CD8-positive, alpha-beta memory T cell (primary cell): Measurements from ENCODE around the gene CD300H. TPM values are rescaled to one million over a fixed set of nuclear protein-coding genes. Genes with fewer than 3 reads are reported as not detected.
A peak's percentile ranks its signal among the peaks of the same experiment; 100 is the strongest.

Source experiments
- CTCF ChIA-PET: fragments of 350-600 bp; sonication (Branson Sonifier 250); formaldehyde crosslinking; loops from one replicate; lab custom pipeline; 2021; ENCODE audit warnings: antibody characterized with exemption; lab: Charles Lee
- POLR2A ChIA-PET: fragments of 350-600 bp; sonication (Branson Sonifier 250); formaldehyde crosslinking; loops from one replicate; lab custom pipeline; 2021; ENCODE audit warnings: antibody characterized with exemption; lab: Charles Lee
- DNase-seq, 5 donors: peaks; one replicate each; pipeline versions ENCODE4 v3.0.0 to v3.0.0-alpha.2; 2020 to 2022; ENCODE audit warnings: mixed read lengths in 1 of 5
- H3K27ac ChIP-seq: one replicate; pipeline ENCODE4 v1.7.0; 2013; ENCODE audit warnings: low read depth, mild to moderate bottlenecking, low read length, moderate library complexity
- H3K27me3 ChIP-seq: 2 replicates; pipeline ENCODE4 v1.7.0; 2013; ENCODE audit warnings: low read length, mild to moderate bottlenecking; ENCODE audit not compliant: insufficient read depth, poor library complexity, severe bottlenecking
- H3K36me3 ChIP-seq: 2 replicates; pipeline ENCODE4 v1.7.0; 2013; ENCODE audit warnings: mild to moderate bottlenecking, low read length, moderate library complexity; ENCODE audit not compliant: insufficient read depth
- H3K4me1 ChIP-seq: 2 replicates; pipeline ENCODE4 v1.7.0; 2013; ENCODE audit warnings: mild to moderate bottlenecking, low read length, moderate library complexity; ENCODE audit not compliant: insufficient read depth
- H3K4me3 ChIP-seq: 2 replicates; pipeline ENCODE4 v1.7.0; 2013; ENCODE audit warnings: mild to moderate bottlenecking, low read length
- H3K9me3 ChIP-seq: 2 replicates; pipeline ENCODE4 v1.7.0; 2013; ENCODE audit warnings: mild to moderate bottlenecking, low read length
- H3K27ac Mint-ChIP-seq, 8 donors: one replicate each; pipeline ENCODE4 v1.8.0; 2020 to 2021; ENCODE audit warnings: mixed read lengths in 8 of 8, mild to moderate bottlenecking in 6 of 8, inconsistent platforms in 3 of 8, moderate library complexity in 3 of 8
- H3K27me3 Mint-ChIP-seq, 2 donors: one replicate each; pipeline ENCODE4 v1.8.0; 2020 to 2021; ENCODE audit warnings: mixed read lengths in 2 of 2, mild to moderate bottlenecking in 1 of 2, moderate library complexity in 1 of 2
- H3K36me3 Mint-ChIP-seq, 3 donors: one replicate each; pipeline ENCODE4 v1.8.0; 2020 to 2021; ENCODE audit warnings: mixed read lengths in 3 of 3, inconsistent platforms in 1 of 3, mild to moderate bottlenecking in 1 of 3
- H3K4me1 Mint-ChIP-seq, 3 donors: one replicate each; pipeline ENCODE4 v1.8.0; 2020 to 2021; ENCODE audit warnings: mixed read lengths in 3 of 3, inconsistent platforms in 1 of 3, mild to moderate bottlenecking in 1 of 3
- H3K4me3 Mint-ChIP-seq, 7 donors: one replicate each; pipeline ENCODE4 v1.8.0; 2020 to 2021; ENCODE audit warnings: mixed read lengths in 7 of 7, mild to moderate bottlenecking in 6 of 7, moderate library complexity in 4 of 7, inconsistent platforms in 2 of 7
- H3K9me3 Mint-ChIP-seq, 5 donors: one replicate each; pipeline ENCODE4 v1.8.0; 2020 to 2022; ENCODE audit warnings: mixed read lengths in 5 of 5, mild to moderate bottlenecking in 3 of 5, moderate library complexity in 2 of 5, inconsistent platforms in 1 of 5
- polyA plus RNA-seq: library from polyadenylated mRNA; unstranded; fragments of 300-500 nt; fragmentation: Illumina TruSeq; gene quantifications from one replicate; pipeline ENCODE4 v1.2.3, GENCODE V29; 2021
- total RNA-seq, 2 experiments: library from RNA; stranded (reverse); gene quantifications; one replicate each; pipeline ENCODE4 v1.2.3, GENCODE V29; 2021

CD300H gene
- total and polyA plus RNA-seq, 3 experiments from 2014 or later, result not detected

GRCh38 chr17:74541176-74542111 lies 25.9 kb downstream of the CD300H start:
- H3K4me1 Mint-ChIP-seq, result no peaks in the 10 kb centered on the region
- H3K27ac Mint-ChIP-seq, result no peak overlapping the region

GRCh38 chr17:74539281-74539820 lies 28.0 kb downstream of the CD300H start:
- Histone ChIP-seq H3K27me3 (peaks cover 1% of the 10 kb centered on the region), H3K4me1 (no peaks in the 10 kb centered on the region), H3K36me3 (no peaks in the 10 kb centered on the region), H3K27ac (no peak overlapping the region), H3K4me3 (no peak overlapping the region), H3K9me3 (no peaks in the 10 kb centered on the region)
- ChIA-PET POLR2A (no interaction called here), CTCF (no interaction called here)
- no peak for DNase-seq
- H3K4me3 Mint-ChIP-seq, result no peak overlapping the region
- H3K9me3 Mint-ChIP-seq, result no peaks in the 10 kb centered on the region
- peaks cover 17 to 29% of the 10 kb centered on the region in 2 donors for H3K27me3 Mint-ChIP-seq
- no peaks in the 10 kb centered on the region for H3K36me3 Mint-ChIP-seq
- H3K4me1 Mint-ChIP-seq, result no peaks in the 10 kb centered on the region
- H3K27ac Mint-ChIP-seq, result no peak overlapping the region

More at GRCh38 chr17:74541176-74542111, 25.9 kb downstream of the CD300H start:
- H3K4me3 Mint-ChIP-seq, result no peak overlapping the region
- Histone ChIP-seq H3K4me3 (no peak overlapping the region), H3K36me3 (no peaks in the 10 kb centered on the region), H3K4me1 (no peaks in the 10 kb centered on the region), H3K9me3 (no peaks in the 10 kb centered on the region), H3K27ac (no peak overlapping the region), H3K27me3 (no peaks in the 10 kb centered on the region)
- no peaks in the 10 kb centered on the region for H3K9me3 Mint-ChIP-seq
- ChIA-PET POLR2A (no interaction called here), CTCF (no interaction called here)
- H3K36me3 Mint-ChIP-seq, result no peaks in the 10 kb centered on the region
- no peak for DNase-seq
- H3K27me3 Mint-ChIP-seq, result peaks cover 16 to 18% of the 10 kb centered on the region in 2 donors

GRCh38 chr17:74536890-74537289 lies 30.4 kb downstream of the CD300H start:
- DNase-seq, result no peak
- ChIA-PET CTCF (no interaction called here), POLR2A (interaction anchor here (0.8 kb wide), 1 partner anchor 160 kb away, joined by 5 read pairs; no protein-coding TSS in a partner anchor)
- no peaks in the 10 kb centered on the region for H3K36me3 Mint-ChIP-seq
- Histone ChIP-seq H3K27ac (no peak overlapping the region), H3K9me3 (no peaks in the 10 kb centered on the region), H3K27me3 (peaks cover 3% of the 10 kb centered on the region), H3K4me1 (no peaks in the 10 kb centered on the region), H3K36me3 (no peaks in the 10 kb centered on the region), H3K4me3 (no peak overlapping the region)
- peaks cover 3 to 5% (median 3%) of the 10 kb centered on the region in 3 donors for H3K4me1 Mint-ChIP-seq
- H3K9me3 Mint-ChIP-seq, result no peaks in the 10 kb centered on the region
- H3K27me3 Mint-ChIP-seq, result peaks cover 26 to 50% of the 10 kb centered on the region in 2 donors
- no peak overlapping the region for H3K27ac Mint-ChIP-seq
- no peak overlapping the region for H3K4me3 Mint-ChIP-seq

- Histone ChIP-seq H3K4me3 (no peak overlapping the region), H3K4me1 (no peaks in the 10 kb centered on the region), H3K36me3 (no peaks in the 10 kb centered on the region), H3K9me3 (no peaks in the 10 kb centered on the region), H3K27ac (no peak overlapping the region), H3K27me3 (peaks cover 9% of the 10 kb centered on the region)
- Mint-ChIP-seq H3K4me3 (peak overlapping the region in 1 of 7 donors; percentile 32), H3K27me3 (peaks cover 19 to 70% of the 10 kb centered on the region in 2 donors), H3K9me3 (peaks cover 0 to 2% (median 0%) of the 10 kb centered on the region in 5 donors), H3K4me1 (peaks cover 3 to 5% (median 3%) of the 10 kb centered on the region in 3 donors), H3K27ac (peak overlapping the region in 1 of 8 donors; percentile 40), H3K36me3 (no peaks in the 10 kb centered on the region)
- no peak for DNase-seq
- ChIA-PET CTCF (interaction anchor here (1.4 to 2.9 kb wide), 3 partner anchors 152 to 321 kb away, joined by 3 to 11 read pairs (median 10); partner anchors contain the start of gene GPR142), POLR2A (no interaction called here)
These were observed 35.2 kb downstream of the CD300H start for GRCh38 chr17:74532115-74532514.

GRCh38 chr17:74531231-74531761 lies 36.0 kb downstream of the CD300H start, which contains the start of gene CD300LB:
CD300LB (minus strand) TSS chr17:74531475; CDS start chr17:74531350, 125 bp downstream.
- peaks cover 0 to 2% (median 0%) of the 10 kb centered on the region in 5 donors for H3K9me3 Mint-ChIP-seq
- no peaks in the 10 kb centered on the region for H3K9me3 ChIP-seq
- H3K36me3 Mint-ChIP-seq, result no peaks in the 10 kb centered on the region
- ChIA-PET CTCF (interaction anchor here (1.4 to 2.9 kb wide), 3 partner anchors 151 to 320 kb away, joined by 3 to 11 read pairs (median 10); partner anchors contain the start of gene GPR142), POLR2A (no interaction called here)
- DNase-seq, result no peak
- no peaks in the 10 kb centered on the region for H3K4me1 ChIP-seq
- H3K27me3 ChIP-seq, result peaks cover 14% of the 10 kb centered on the region
- peak within 1 kb of the TSS in 1 of 7 donors; percentile 83 for H3K4me3 Mint-ChIP-seq
- no peaks in the 10 kb centered on the region for H3K36me3 ChIP-seq
- H3K4me1 Mint-ChIP-seq, result peaks cover 3 to 5% (median 3%) of the 10 kb centered on the region in 3 donors
- H3K27ac Mint-ChIP-seq, result peak within 1 kb of the TSS in 1 of 8 donors; percentile 40
- peaks cover 18 to 74% of the 10 kb centered on the region in 2 donors for H3K27me3 Mint-ChIP-seq
- no peak within 1 kb of the TSS for H3K27ac ChIP-seq
- H3K4me3 ChIP-seq, result no peak within 1 kb of the TSS

GRCh38 chr17:74530831-74531150 lies 36.5 kb downstream of the CD300H start:
- Mint-ChIP-seq H3K27me3 (peaks cover 18 to 76% of the 10 kb centered on the region in 2 donors), H3K4me3 (no peak overlapping the region), H3K9me3 (peaks cover 0 to 2% (median 0%) of the 10 kb centered on the region in 5 donors), H3K36me3 (no peaks in the 10 kb centered on the region), H3K4me1 (peaks cover 3 to 5% (median 3%) of the 10 kb centered on the region in 3 donors), H3K27ac (peak overlapping the region in 1 of 8 donors; percentile 31)
- Histone ChIP-seq H3K4me1 (no peaks in the 10 kb centered on the region), H3K36me3 (no peaks in the 10 kb centered on the region), H3K27me3 (peaks cover 14% of the 10 kb centered on the region), H3K27ac (no peak overlapping the region), H3K9me3 (no peaks in the 10 kb centered on the region), H3K4me3 (no peak overlapping the region)
- POLR2A ChIA-PET, result no interaction called here
- DNase-seq, result no peak
- CTCF ChIA-PET, result interaction anchor here (1.2 kb wide), 1 partner anchor 152 kb away, joined by 3 read pairs; no protein-coding TSS in a partner anchor

- H3K27ac ChIP-seq, result no peak overlapping the region
- Mint-ChIP-seq H3K27ac (no peak overlapping the region), H3K4me3 (peak overlapping the region in 1 of 7 donors; percentile 32), H3K27me3 (peaks cover 25 to 81% of the 10 kb centered on the region in 2 donors), H3K36me3 (no peaks in the 10 kb centered on the region), H3K9me3 (peaks cover 0 to 2% (median 0%) of the 10 kb centered on the region in 5 donors), H3K4me1 (peaks cover 3 to 5% (median 3%) of the 10 kb centered on the region in 3 donors)
- H3K27me3 ChIP-seq, result peaks cover 12% of the 10 kb centered on the region
- H3K36me3 ChIP-seq, result no peaks in the 10 kb centered on the region
- H3K9me3 ChIP-seq, result no peaks in the 10 kb centered on the region
- no peaks in the 10 kb centered on the region for H3K4me1 ChIP-seq
- POLR2A ChIA-PET, result no interaction called here
- no peak overlapping the region for H3K4me3 ChIP-seq
- CTCF ChIA-PET, result no interaction called here
- no peak for DNase-seq
These were observed 38.1 kb downstream of the CD300H start for GRCh38 chr17:74529243-74529642.
